Mesodermal cell (in vitro differentiated cells): ENCODE measurements around the gene SLC25A12. TPM values are rescaled to one million over a fixed set of nuclear protein-coding genes. Genes with fewer than 3 reads are reported as not detected.

Experiments used
- H3K27ac ChIP-seq: 2 replicates; pipeline ENCODE4 v1.7.0; 2013; ENCODE audit warnings: mild to moderate bottlenecking, low read depth, low read length, moderate library complexity; ENCODE audit not compliant: severe bottlenecking
- H3K36me3 ChIP-seq: 2 replicates; pipeline ENCODE4 v1.7.1; 2013; ENCODE audit warnings: mild to moderate bottlenecking, low read length, moderate library complexity; ENCODE audit not compliant: control insufficient read depth, insufficient read depth
- H3K4me1 ChIP-seq: one replicate; pipeline ENCODE4 v1.7.1; 2013; ENCODE audit warnings: mild to moderate bottlenecking, low read length; ENCODE audit not compliant: insufficient read depth, control insufficient read depth, poor library complexity, severe bottlenecking
- H3K4me3 ChIP-seq: 2 replicates; pipeline ENCODE4 v1.7.0; 2013; ENCODE audit warnings: low read length, control low read depth, mild to moderate bottlenecking; ENCODE audit not compliant: insufficient read depth, poor library complexity, severe bottlenecking; ENCODE audit errors: extremely low read depth
- H3K9me3 ChIP-seq: 2 replicates; pipeline ENCODE4 v1.7.1; 2013; ENCODE audit warnings: mild to moderate bottlenecking, low read length, moderate library complexity; ENCODE audit not compliant: control insufficient read depth
- WGBS, 2 experiments: methylation state at CpG; one replicate each; pipeline ENCODE4 v1.1.5; 2013; ENCODE audit warnings: missing lambda C conversion rate in 2 of 2; ENCODE audit not compliant: insufficient coverage in 2 of 2; 5-methylcytosine and 5-hydroxymethylcytosine counted together
- polyA plus RNA-seq, 2 experiments: library from polyadenylated mRNA; stranded (reverse); fragments of 50-300 nt; gene quantifications; one replicate each; pipeline ENCODE4 v1.2.3, GENCODE V29; 2013

Gene SLC25A12, protein sequence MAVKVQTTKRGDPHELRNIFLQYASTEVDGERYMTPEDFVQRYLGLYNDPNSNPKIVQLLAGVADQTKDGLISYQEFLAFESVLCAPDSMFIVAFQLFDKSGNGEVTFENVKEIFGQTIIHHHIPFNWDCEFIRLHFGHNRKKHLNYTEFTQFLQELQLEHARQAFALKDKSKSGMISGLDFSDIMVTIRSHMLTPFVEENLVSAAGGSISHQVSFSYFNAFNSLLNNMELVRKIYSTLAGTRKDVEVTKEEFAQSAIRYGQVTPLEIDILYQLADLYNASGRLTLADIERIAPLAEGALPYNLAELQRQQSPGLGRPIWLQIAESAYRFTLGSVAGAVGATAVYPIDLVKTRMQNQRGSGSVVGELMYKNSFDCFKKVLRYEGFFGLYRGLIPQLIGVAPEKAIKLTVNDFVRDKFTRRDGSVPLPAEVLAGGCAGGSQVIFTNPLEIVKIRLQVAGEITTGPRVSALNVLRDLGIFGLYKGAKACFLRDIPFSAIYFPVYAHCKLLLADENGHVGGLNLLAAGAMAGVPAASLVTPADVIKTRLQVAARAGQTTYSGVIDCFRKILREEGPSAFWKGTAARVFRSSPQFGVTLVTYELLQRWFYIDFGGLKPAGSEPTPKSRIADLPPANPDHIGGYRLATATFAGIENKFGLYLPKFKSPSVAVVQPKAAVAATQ
- polyA plus RNA-seq (2013, experiment 1 of 2) = 10.8 TPM
- 10.2 TPM for polyA plus RNA-seq (2013, experiment 2 of 2)

GRCh38 chr2:171893824-171894611 lies at the start of gene SLC25A12:
Gene SLC25A12 (minus strand): TSS chr2:171894244. CDS start chr2:171894214, 30 bp downstream.
- WGBS, 2 experiments = 0 to 1% methylated on average over 39 to 54 of the region's 63 CpGs
- no peaks in the 10 kb centered on the region for H3K36me3 ChIP-seq
- H3K9me3 ChIP-seq = no peaks in the 10 kb centered on the region
- no peaks in the 10 kb centered on the region for H3K4me1 ChIP-seq
- peak within 1 kb of the TSS; percentile 62 for H3K4me3 ChIP-seq
- H3K27ac ChIP-seq = peak within 1 kb of the TSS; percentile 7

DNA sequence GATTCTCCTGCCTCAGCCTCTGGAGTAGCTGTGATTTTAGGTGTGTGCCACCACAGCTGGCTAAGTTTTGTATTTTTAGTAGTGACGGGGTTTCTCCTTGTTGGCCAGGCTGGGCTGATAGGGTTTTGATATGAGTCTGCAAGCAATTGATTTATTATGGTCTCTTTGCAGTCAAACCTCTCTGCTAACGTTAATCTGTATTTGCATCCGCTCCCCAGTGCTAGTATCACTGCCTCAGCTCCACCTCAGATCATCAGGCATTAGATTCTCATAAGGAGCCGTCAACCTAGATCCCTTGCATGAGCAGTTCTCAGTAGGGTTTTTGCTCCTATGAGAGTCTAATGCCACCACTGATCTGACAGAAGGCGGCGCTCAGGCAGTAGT lies 47.3 kb upstream of the SLC25A12 start:
- peaks cover 4% of the 10 kb centered on the region for H3K9me3 ChIP-seq
- 92 to 100% methylated on average over 2 to 4 of the region's 6 CpGs for WGBS, 2 experiments
- no peaks in the 10 kb centered on the region for H3K4me1 ChIP-seq
- no peak overlapping the region for H3K27ac ChIP-seq
- H3K4me3 ChIP-seq = no peak overlapping the region
- H3K36me3 ChIP-seq = peaks cover 36% of the 10 kb centered on the region

DNA sequence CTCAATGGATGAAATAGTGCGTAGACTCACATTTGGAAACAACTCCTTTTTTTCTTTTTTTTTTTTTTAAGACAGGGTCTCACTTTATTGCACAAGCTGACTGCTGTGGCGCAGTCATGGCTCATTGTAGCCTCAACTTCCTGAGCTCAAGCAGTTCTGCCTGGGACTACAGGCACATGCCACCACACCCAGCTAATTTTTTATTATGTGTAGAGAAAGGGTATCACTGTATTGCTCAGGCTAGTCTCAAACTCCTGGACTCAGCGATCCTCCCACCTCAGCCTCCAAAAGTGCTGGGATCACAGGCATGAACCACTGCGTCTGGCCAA lies 45.7 kb upstream of the SLC25A12 start:
- WGBS, 2 experiments = 96 to 100% methylated on average over 2 to 3 of the region's 4 CpGs
- Histone ChIP-seq H3K27ac (no peak overlapping the region), H3K9me3 (peaks cover 4% of the 10 kb centered on the region), H3K36me3 (peaks cover 36% of the 10 kb centered on the region), H3K4me3 (no peak overlapping the region), H3K4me1 (no peaks in the 10 kb centered on the region)

DNA sequence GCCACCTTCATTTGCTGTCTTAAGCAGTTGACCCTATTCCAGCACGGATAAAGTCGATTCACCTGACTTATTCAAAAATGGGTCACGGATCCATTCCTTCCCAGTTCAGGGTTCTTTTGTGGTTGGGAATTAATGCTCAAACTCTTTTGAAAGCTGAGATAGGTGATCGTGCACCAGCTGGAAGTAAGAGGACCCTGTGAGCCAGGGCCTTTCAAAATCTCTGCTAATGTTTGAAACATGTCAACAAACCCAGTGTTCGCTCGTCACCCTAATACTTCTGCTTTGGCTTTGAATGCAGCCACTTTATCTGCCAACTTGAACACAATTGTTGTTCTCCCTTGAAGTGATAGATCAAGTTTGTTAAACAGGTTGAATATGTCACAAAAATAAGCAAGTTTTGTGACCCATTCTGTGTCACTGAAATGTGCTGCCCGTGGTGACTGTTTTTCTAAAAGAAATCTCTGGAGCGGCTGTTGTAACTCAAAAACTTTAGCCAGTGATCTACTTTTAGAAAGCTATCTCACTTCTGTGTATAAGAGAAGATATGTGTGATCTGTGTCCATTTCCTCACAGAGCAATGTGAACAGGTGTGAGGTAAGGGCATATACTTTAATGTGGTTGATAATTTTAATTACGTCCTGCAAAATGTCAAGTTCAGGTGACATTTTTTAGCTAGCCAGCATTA lies 45.2 kb upstream of the SLC25A12 start:
- 93 to 100% methylated on average over 6 to 8 of the region's 9 CpGs for WGBS, 2 experiments
- H3K9me3 ChIP-seq = peaks cover 4% of the 10 kb centered on the region
- H3K36me3 ChIP-seq = peaks cover 41% of the 10 kb centered on the region
- no peak overlapping the region for H3K27ac ChIP-seq
- no peak overlapping the region for H3K4me3 ChIP-seq
- H3K4me1 ChIP-seq = no peaks in the 10 kb centered on the region

GRCh38 chr2:171930385-171930784 lies 36.3 kb upstream of the SLC25A12 start:
- no peaks in the 10 kb centered on the region for H3K4me1 ChIP-seq
- H3K27ac ChIP-seq = no peak overlapping the region
- no peaks in the 10 kb centered on the region for H3K9me3 ChIP-seq
- no peak overlapping the region for H3K4me3 ChIP-seq
- WGBS, 2 experiments = 91 to 100% methylated on average over 4 of the region's 4 CpGs
- peaks cover 52% of the 10 kb centered on the region for H3K36me3 ChIP-seq

DNA sequence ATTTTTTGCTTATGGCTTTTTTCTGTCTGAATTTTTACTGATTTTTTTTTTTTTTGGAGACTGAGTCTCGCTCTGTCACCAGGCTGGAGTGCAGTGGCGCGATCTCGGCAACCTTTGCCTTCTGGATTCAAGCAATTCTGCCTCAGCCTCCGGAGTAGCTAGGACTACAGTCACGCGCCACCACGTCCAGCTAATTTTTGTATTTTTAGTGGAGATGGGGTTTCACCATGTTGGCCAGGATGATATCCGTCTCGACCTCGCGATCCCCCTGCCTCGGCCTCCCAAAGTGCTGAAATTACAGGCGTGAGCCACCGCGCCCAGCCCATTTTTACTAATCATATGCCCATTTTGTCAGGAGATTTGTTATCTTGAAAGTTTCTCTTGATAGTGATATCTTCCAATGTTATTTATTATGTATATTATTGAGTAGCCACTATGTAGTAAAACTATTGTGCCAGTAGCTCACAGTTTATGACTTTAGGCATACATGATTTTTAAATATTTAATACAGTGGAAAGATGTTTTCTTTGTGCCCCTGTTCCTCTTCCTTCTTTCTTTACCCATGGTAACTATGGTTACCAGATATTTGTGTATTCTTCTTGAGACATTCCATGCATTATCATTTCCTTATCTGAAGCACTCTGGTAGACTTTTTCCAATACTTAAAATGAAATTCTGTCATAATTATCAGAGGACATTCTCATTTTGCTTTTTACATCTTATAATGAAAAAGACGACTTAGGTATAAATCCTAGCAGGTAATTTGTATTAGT lies 30.3 kb upstream of the SLC25A12 start:
- Histone ChIP-seq H3K4me3 (no peak overlapping the region), H3K36me3 (peaks cover 33% of the 10 kb centered on the region), H3K4me1 (peaks cover 3% of the 10 kb centered on the region), H3K9me3 (no peaks in the 10 kb centered on the region), H3K27ac (no peak overlapping the region)
- WGBS, 2 experiments = 90 to 91% methylated on average over 11 to 14 of the region's 17 CpGs

DNA sequence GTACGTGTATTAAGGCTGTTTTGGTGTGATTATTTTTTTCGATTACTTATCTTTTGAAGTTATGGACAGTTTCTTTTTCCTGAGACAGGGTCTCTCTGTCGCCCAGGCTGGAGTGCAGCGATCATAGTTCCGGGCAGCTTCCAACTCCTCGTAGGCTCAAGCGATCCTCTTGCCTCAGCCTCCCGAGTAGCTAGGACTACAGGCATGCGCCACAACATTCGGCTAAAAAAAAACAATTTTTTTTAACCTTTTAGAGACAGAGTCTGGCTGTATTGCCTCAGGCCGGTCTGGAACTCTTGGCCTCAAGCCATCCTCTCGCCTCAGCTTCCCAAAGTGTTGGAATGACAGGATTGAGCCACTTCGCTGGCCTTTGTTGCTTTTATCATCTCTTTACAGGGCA lies 29.2 kb upstream of the SLC25A12 start:
- H3K4me1 ChIP-seq = peaks cover 3% of the 10 kb centered on the region
- WGBS, 2 experiments = 38 to 58% methylated on average over 10 to 12 of the region's 13 CpGs
- peak overlapping the region; percentile 89 for H3K27ac ChIP-seq
- peak overlapping the region; percentile 72 for H3K4me3 ChIP-seq
- H3K9me3 ChIP-seq = no peaks in the 10 kb centered on the region
- H3K36me3 ChIP-seq = peaks cover 27% of the 10 kb centered on the region

- WGBS, 2 experiments = 0 to 1% methylated on average over 52 to 58 of the region's 61 CpGs
- Histone ChIP-seq H3K4me1 (peaks cover 3% of the 10 kb centered on the region), H3K36me3 (peaks cover 19% of the 10 kb centered on the region), H3K4me3 (peak within 1 kb of the TSS; percentile 72), H3K9me3 (no peaks in the 10 kb centered on the region), H3K27ac (peak within 1 kb of the TSS; percentile 89)
These were observed 28.4 kb upstream of the SLC25A12 start, which contains the start of gene HAT1 for GRCh38 chr2:171922230-171923022. Gene HAT1 (plus strand): TSS chr2:171922461. CDS start chr2:171922501, 40 bp downstream.

- H3K36me3 ChIP-seq = peaks cover 14% of the 10 kb centered on the region
- H3K27ac ChIP-seq = peak overlapping the region; percentile 57
- H3K4me1 ChIP-seq = peaks cover 3% of the 10 kb centered on the region
- no peaks in the 10 kb centered on the region for H3K9me3 ChIP-seq
- peak overlapping the region; percentile 72 for H3K4me3 ChIP-seq
- WGBS, 2 experiments = 14 to 15% methylated on average over 3 to 4 of the region's 5 CpGs
These were observed 27.9 kb upstream of the SLC25A12 start for GRCh38 chr2:171921970-171922229.
